GM21825 (cell line): ENCODE data around the gene TCF25.
"Not testable (repeated sequence)": the region's sequence is repeated elsewhere in the genome, so short reads cannot be mapped to it uniquely, and the experiment has no call there.

Experiments
- ATAC-seq: cut with Tn5 transposase; IDR thresholded peaks from one replicate; pipeline ENCODE4 v1.9.1; 2021; ENCODE audit warnings: mild to moderate bottlenecking, moderate library complexity; ENCODE audit not compliant: unreplicated experiment

TCF25 gene

GRCh38 chr16:89871895-89872294, 1.5 kb upstream of the TCF25 start:
- no peak for ATAC-seq

GRCh38 chr16:89873972-89874689, 739 bp downstream of the TCF25 start:
- ATAC-seq, result peak; percentile 61

- not testable (repeated sequence) for ATAC-seq
Measured at GRCh38 chr16:89879123-89879522, 5.7 kb downstream of the TCF25 start.

- ATAC-seq, result no peak
Measured at GRCh38 chr16:89880477-89881367, 7.3 kb downstream of the TCF25 start.

GRCh38 chr16:89881368-89881730, 8.0 kb downstream of the TCF25 start:
- no peak for ATAC-seq

DNA sequence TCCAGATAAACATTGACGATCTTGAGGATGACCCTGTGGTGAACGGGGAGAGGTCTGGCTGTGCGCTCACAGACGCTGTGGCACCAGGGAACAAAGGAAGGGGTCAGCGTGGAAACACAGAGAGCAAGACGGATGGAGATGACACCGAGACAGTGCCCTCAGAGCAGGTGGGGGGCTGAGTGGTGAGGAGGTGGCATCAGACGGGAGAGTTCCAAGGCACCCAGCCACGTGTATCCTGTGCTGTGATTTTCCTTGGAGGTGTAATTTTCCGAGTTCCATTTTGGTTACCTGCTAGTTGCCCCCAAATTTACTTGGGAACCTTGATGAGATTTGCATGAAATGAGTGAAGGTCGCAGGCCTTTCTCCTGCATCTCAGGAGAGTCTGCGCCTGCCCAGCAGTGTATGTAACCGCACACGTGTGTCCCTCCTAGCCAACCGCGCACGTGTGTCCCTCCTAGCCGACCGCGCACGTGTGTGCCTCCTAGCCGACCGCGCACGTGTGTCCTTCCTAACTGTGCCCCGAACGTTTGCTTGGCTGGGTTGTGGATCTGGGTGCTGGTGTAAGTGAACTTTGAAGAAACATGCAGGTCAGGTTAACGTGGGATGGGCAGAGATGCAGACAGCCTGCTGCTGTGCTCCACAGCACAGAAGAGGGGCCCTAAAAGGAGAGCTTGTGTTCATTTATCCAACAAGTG, 10.1 kb downstream of the TCF25 start:
- ATAC-seq, result no peak

DNA sequence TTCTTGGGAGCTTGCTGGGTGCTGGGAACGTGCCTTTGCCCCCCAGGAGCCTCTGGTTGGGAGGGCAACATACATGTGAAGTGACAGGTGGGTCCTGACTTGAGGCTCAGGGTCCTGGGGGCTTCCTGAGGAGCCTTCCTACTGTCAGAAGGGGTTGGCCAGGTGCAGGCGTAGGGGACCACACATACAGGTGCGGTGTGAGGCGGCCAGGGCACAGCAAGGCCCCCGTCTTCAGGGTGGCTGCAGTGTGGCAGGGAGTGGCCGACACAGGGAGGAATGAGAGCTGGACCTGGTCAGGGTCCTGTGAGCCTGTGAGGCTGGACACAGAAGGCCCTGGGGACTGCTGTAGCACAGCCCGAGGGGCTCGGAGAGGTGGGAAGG, 10.6 kb downstream of the TCF25 start:
- ATAC-seq, result no peak

DNA sequence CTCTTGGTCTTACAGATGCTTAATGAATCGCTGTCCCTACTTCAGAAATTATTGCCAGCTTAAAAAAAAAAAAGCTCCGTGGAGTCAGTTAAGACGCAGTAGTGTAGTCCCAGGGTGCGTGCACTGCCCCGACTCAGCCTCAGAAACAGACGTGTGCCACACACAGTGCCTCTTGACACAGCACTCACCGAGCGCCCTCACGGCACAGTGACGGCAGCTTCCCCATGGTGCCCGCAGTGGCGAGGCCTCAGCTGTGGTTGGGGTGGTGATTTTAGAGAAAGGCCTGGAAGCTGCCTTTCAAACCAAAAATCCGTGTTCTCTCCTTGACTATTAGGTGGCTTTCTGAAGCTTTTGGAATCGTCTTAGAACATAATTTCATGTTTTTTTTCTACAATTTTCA, 13.9 kb downstream of the TCF25 start:
- ATAC-seq, result no peak

DNA sequence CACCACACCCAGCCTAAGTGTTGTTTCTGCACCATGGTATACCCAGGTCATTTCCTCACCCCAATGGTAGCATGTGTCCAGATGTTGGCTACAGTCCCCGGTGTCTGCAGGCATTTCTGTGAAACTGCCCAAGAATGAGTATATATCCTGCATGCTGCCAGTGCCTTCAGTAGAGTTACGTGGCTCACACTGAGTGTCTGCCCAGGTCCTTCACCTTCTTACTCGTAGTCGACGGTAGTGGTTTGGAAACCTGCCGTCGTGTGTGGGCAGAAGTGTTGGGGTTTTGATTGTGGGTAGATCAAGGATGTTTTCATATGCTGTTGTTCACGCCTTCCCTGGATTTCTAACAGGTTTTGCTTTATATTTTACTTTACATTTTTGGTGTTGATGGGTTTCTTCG, 16.8 kb downstream of the TCF25 start:
- no peak for ATAC-seq

DNA sequence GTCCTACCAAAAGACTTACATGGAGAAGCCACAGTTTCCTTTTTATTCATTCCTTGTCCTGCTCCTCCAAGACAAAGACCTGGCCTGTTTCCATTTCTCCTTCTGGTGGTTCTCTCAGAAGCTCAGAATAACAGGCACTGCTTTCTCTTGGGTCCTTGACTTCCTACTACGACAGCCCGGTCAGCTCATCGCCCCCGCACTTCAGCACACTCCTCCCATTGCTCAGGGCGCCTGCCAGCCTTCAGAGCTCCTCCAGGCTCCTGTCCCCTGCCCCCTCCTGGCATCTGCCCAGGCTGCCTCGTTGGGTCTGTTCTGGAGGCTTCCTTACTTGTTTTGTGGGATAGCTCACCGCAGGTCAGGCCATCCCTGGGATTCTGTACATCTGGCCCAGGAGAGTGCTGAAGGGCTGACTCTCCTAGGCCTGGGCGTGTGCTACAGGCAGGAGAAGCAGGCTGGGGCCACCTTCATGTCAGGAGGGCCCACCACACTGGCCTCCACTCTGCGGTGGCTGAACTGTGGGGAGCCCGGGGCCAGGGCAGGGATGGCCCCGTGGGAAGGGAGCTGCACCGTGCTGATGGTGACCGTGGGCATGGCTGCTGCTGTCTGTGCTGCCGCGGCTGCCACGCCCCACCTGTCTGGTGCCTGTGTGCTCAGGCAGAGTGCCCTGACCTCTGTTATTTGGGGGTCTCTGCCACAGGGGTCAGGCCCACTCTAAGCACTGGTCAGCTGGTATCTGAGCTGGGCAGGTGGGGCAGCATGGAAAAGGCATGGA, 17.7 kb downstream of the TCF25 start:
- ATAC-seq, result no peak

DNA sequence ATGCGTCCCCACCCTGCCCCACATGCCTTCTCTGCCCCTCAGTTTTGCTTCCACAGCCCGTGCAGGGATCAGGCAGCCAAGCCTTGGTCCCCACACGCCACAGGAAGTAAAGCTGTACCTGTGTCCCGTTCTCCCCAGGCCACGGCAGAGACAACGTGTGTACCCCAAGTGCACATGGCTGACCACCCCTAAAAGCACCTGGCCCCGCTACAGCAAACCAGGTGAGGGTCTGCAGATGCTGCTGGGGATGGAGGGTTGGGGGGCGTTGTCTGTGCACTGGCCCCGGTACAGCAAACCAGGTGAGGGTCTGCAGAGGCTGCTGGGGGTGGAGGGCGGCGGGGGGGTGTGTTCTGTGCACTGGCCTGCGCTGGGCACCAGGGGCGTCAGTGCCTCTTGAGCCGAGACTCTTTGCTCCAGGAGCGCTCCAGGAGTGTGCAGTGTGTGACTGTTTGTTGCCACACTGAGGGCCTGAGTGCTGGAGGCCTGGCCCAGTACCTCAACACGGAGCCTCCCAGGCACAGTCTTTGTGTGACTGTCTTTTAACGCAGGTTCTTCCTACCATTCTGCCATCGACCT, 18.8 kb downstream of the TCF25 start:
- no peak for ATAC-seq

DNA sequence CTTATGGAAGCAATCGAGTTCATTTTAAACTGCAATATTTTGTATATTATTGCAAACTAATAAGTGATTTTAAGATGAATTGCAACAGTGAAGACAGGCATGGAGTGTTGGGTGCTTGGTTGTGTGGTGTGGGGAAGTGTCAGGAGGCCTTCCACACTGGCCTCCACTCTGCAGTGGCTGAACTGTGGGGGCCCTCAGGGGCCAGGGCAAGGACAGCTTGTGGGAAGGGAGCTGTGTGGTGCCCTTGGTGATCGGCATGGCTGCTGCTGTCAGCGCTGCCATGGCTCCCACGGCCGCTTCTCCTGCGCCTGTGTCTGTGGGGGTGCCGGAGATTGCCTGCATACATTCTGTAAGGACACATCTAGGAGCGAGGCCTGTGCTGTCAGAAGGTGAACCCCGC, 19.2 kb downstream of the TCF25 start:
- ATAC-seq, result no peak

GRCh38 chr16:89893642-89894548, 20.5 kb downstream of the TCF25 start:
- no peak for ATAC-seq

DNA sequence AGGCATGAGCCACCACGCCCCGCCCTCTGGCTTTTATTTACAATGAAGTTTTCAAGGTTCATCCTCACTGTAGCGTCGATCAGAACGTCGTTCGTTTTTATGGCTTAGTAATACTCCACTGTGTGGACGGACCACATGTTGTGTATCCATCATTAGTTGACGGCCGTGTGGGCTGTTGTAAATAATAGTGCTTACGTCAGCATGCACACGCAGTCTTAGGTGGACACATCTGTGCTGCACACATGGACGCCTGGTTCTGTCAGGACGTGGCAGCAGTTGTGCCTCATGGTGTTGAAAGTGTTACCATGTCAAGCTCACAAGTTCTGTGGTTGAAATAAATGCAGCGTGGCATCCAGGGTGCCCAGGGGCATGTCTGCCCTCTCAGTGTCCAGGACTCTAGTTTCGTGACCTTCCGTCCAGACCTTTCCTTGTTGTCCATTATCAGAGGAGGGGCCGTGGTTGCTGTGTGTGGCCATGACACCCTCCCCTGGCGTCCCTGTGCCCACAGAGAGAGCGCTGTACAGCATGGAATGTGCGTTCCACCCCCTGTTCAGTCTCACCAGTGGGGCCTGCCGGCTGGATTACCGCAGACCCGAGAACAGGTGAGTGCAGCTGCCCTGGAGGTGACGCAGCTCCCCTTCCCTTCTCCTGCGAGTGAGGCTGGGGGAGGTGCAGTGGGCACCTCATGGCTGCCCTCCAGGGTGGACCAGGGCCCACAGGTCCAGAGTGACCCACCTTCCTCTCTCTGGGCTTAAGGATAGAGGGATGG, 22.3 kb downstream of the TCF25 start:
- ATAC-seq, result no peak

- no peak for ATAC-seq
Measured at GRCh38 chr16:89897204-89897603, 23.8 kb downstream of the TCF25 start.

- no peak for ATAC-seq
Measured at GRCh38 chr16:89898201-89898967, 25.0 kb downstream of the TCF25 start.

GRCh38 chr16:89899879-89900481, 26.6 kb downstream of the TCF25 start:
- no peak for ATAC-seq

DNA sequence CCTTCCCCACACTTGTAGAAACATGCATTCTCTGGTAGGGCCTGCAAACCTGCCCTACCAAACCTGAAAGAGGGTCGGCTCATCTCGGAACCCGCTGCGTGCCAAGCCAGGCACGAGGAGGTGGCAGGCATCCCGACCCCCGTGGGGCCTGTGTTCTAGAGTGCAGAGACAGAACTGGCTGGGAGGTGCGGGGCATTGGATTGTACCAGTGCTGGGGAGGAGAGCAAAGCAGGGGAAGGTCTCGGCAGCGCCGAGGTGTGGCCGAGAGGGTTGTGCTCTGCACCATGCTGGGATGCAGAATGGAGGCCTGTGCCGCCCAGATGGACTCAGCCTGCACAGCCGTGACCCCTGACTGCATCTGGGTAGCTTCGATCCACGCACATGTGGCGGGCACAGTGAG, 27.5 kb downstream of the TCF25 start:
- ATAC-seq, result no peak
